CD1c-positive myeloid dendritic cell (primary cell): ENCODE data around the gene STARD4.

ENCODE experiments used
- DNase-seq: peaks from one replicate; pipeline ENCODE4 v3.0.0-alpha.2; 2016; ENCODE audit errors: extremely low spot score

The STARD4 gene

DNA sequence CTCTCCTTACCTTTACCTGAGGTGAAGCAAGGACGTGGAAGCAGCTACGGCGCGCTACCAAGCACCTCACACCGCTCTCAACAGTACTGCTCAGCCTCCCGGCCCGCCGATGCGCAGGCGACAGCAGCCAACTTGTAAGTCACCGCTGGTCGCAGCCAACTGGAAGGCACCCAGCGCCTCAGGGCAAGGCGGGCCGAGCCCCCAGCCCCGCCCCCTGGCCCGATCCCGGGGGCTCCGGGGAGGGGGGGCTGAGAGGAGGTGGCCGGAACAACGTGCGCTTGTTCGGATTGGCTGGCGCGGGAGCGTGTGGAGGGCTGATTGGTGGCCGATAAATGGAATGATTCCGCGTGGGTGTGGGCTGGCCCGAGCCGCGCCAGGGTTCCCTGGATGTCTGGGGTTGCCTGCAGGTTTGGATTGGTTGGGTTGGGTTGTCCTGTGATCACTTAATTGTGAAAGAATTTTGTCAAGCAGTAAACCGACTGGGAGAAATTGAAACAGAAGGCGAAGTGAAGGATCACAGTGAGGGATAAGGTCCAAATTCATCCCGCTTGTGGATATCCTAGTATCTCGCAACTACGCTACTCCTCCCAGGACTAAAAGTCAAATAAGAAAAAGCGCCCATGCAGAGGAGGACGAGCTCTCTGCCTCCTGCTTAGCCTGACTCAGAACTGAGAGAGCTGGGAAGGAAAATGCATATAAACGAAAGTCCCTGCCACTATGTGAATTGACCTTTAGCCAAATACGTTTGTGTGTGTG, at the start of gene STARD4:
TSS of gene STARD4 (minus strand) at position 161 of the 756 bp plus-strand sequence. CDS start 5,102 bp downstream, outside the sequence.
- peak; percentile 98 for DNase-seq

DNA sequence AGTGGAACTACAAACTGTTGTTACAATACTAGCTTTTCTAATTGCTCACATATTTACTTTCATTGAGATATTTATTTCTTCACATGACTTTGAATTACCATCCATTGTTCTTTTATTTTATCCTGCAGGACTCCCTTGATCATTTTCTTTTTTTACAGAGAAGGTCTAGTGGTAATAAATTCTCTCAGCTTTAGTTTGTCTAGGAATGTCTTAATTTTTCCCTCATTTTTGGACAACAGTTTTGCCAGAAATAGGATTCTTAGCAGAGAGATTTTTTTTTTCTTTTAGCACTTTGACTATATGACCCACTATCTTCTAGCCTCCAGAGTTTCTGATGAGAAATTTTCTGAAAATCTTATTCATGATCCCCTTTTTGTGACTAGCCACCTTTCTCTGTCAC, 47.3 kb upstream of the STARD4 start:
- DNase-seq = no peak

- DNase-seq = peak; percentile 58
Observed at GRCh38 chr5:111557686-111558085, 45.4 kb upstream of the STARD4 start.

GRCh38 chr5:111557111-111557510, 44.8 kb upstream of the STARD4 start:
- peak; percentile 13 for DNase-seq

DNA sequence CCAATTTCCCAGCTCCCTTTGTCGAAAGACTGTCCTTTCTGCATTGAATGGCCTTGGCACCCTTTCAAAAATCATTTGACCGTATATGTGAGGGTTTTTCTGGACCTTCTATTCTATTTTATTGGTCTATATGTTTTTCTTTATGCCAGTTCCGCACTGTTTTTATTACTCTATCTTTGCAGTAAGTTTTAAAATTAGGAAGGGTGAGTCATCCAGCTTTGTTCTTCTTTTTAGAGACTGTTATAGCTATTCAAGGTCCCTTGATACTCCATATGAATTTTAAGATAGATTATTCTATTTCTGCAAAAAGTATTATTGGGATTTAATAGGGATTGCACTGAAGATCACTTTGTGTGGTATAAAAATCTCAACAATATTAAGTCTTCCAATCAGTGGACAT, 44.2 kb upstream of the STARD4 start:
- DNase-seq = peak; percentile 66

- DNase-seq = no peak
Observed at GRCh38 chr5:111555760-111556159, 43.4 kb upstream of the STARD4 start.

DNA sequence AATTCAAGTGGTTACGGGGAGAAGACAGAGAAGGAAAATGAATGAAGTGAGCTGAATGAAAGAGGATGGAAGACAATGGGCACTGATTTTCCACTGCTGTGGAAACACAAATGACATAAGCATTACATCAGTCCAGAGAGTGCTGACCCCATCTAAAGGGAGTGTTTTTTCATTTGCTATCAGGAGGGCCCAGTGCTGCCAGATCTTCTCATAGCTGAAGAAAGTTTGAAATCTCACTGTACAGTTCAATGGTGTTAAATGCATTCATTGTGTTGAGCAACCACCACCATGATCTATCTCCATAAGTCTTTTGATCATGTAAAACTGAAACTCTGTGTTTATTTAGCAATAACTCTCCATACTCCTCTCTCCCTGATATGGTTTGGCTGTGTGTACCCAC, 41.5 kb upstream of the STARD4 start:
- no peak for DNase-seq

DNA sequence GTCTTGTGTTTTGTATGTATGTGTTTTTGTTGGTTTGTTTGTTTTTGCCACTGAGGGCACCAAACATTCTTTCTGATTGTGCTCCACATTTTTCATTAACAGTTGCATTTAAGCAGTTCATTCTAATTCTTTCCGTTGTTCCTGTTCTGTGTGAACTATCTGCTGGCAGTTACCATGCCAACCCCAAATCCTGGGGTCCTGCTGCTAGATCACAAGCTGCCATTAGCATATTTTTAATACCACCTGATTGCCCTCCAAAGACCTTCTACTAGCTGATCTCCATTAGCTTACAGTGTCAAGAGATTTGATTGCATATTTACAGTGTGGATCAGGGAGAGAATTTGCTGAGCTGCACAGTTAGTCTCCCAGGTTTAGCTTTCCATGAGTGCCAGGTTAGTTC, 40.6 kb upstream of the STARD4 start:
- DNase-seq = no peak

DNA sequence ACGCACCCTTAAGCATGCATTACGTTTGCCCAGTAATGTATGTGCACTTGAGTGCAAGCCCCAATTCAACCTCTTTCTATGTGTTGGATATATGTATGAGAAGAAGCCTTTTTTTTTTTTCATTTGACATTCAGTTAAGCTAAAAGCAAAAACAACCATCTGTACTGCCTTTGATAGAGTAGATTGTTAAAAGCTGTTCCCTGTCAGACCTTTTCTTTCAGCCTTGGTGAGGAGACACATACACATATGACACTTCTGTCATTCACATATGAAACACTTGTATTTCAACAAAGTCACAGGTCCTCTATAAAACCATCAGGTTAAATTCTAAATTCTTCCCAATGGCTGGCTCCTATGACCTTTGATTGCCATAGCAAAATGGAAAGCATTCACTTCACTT, 40.2 kb upstream of the STARD4 start:
- no peak for DNase-seq

GRCh38 chr5:111551569-111552275, 39.4 kb upstream of the STARD4 start:
- no peak for DNase-seq

GRCh38 chr5:111551161-111551560, 38.8 kb upstream of the STARD4 start:
- no peak for DNase-seq

- peak; percentile 86 for DNase-seq
Observed at GRCh38 chr5:111550282-111551020, 38.1 kb upstream of the STARD4 start.

GRCh38 chr5:111548992-111549649, 36.8 kb upstream of the STARD4 start:
- DNase-seq = no peak

DNA sequence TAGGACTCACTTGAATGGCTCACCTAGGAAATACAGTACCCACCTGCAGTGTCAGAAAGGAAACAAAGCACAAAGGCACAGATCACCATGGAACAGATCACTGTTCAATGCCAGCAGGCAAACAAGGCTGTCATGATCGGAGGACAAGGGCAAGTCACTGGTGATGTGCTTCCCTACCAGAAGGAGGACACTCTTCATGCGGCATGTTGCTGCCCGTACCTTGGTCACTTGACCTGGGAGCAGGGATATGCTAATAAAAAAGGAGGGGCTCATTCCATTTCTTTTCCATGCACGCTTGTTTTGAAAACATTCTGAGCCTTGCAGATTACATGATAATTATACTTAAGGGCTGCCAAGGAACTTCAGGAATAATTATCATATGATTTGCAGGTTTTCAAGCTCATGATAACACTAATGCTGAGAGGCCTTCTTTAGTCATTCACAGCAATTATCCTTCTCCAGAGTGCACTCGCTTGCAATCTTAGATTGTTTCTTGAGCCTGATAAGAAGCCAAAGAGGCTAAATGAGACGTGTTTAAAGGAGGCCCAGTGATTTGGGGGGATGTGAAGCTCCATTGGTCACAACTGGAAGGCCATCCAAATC, 36.1 kb upstream of the STARD4 start:
- no peak for DNase-seq

GRCh38 chr5:111545031-111545430, 32.7 kb upstream of the STARD4 start:
- DNase-seq = no peak

- DNase-seq = no peak
Observed at GRCh38 chr5:111537141-111538024, 25.0 kb upstream of the STARD4 start.

DNA sequence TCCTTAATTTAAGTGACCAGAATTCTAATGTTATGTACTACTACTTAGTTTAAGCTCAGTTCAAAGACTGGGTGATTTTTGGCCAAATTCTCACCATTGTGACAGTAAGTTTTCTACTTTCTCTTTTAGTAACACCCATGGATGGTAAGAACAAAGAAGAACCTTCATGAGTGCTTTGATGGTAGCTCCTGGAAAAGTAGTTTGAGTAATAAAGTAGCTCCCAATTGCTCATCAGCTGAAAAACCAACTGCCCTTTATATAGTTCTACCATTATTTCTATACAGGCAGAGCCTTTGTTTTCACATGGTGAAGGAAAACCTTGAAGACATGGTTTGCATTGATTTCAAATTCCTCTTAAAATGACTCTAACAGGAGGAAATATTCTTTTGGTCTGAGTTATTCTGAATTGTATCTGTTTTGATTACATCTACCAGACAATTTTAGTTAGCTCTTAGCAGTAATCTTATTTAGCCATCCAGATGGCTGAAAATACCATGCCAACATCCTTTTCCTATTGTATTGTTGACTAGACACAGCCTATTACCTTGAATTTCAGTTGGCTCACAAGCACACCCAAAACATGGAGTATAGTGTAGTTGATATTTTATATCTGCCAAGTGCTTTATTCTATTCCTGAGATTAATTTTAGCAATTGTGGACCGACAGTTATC, 23.7 kb upstream of the STARD4 start:
- no peak for DNase-seq

GRCh38 chr5:111532886-111533582, 20.7 kb upstream of the STARD4 start:
- DNase-seq = no peak

DNA sequence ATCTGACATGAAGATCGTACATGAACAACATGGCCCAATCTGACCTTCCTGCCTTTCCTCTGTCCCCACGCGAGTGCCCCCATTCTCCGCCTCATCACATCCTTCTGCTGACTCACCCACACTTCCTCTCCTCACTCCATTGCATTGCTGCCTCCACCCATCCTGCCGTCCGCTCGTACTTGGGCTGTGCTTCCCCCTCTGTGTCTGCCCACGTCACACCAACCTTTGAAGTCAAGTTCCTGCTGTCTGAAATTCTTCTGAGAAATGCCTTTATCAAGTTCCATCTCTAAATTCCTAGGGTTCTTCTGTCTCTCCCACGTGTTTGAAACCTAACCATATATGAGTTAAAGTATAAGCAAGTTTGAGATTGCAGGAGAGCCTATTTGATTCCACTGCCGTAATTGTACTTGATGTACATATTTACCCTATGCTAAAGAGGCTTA, 18.0 kb upstream of the STARD4 start:
- peak; percentile 91 for DNase-seq
